Right hindlimb (tissue), 1 donor: Measurements from ENCODE around the gene CNNM4.

Experiments
- DNase-seq: peaks from one replicate; pipeline ENCODE4 v3.0.0-alpha.2; 2018

CNNM4 gene

GRCh38 chr2:96760036-96760985, at the start of gene CNNM4:
CNNM4 (plus strand) TSS chr2:96760902; CDS start chr2:96761000, 98 bp downstream.
- DNase-seq, result peak; percentile 95

- no peak for DNase-seq
Measured at GRCh38 chr2:96710985-96711384, 49.7 kb upstream of the CNNM4 start.

- DNase-seq, result no peak
Measured at GRCh38 chr2:96715658-96716057, 45.0 kb upstream of the CNNM4 start.

- no peak for DNase-seq
Measured at GRCh38 chr2:96716388-96716787, 44.3 kb upstream of the CNNM4 start.

GRCh38 chr2:96726131-96726530, 34.6 kb upstream of the CNNM4 start:
- DNase-seq, result no peak

- DNase-seq, result no peak
Measured at GRCh38 chr2:96727431-96727830, 33.3 kb upstream of the CNNM4 start.

- no peak for DNase-seq
Measured at GRCh38 chr2:96729748-96730147, 31.0 kb upstream of the CNNM4 start.

GRCh38 chr2:96730212-96730611, 30.5 kb upstream of the CNNM4 start:
- no peak for DNase-seq

GRCh38 chr2:96733931-96734330, 26.8 kb upstream of the CNNM4 start:
- DNase-seq, result no peak

- DNase-seq, result no peak
Measured at GRCh38 chr2:96734880-96735583, 25.7 kb upstream of the CNNM4 start.

GRCh38 chr2:96737251-96737650, 23.5 kb upstream of the CNNM4 start:
- DNase-seq, result no peak

GRCh38 chr2:96737831-96738230, 22.9 kb upstream of the CNNM4 start:
- no peak for DNase-seq

GRCh38 chr2:96739076-96739632, 21.5 kb upstream of the CNNM4 start:
- no peak for DNase-seq

- DNase-seq, result peak; percentile 99
Measured at GRCh38 chr2:96739633-96740428, 20.9 kb upstream of the CNNM4 start, which contains the start of gene LMAN2L. LMAN2L (minus strand) TSS chr2:96740064; CDS start chr2:96740040, 24 bp downstream.

GRCh38 chr2:96747061-96747617, 13.6 kb upstream of the CNNM4 start:
- DNase-seq, result no peak

- DNase-seq, result no peak
Measured at GRCh38 chr2:96751800-96752199, 8.9 kb upstream of the CNNM4 start.

- DNase-seq, result no peak
Measured at GRCh38 chr2:96753661-96754282, 6.9 kb upstream of the CNNM4 start.

- DNase-seq, result no peak
Measured at GRCh38 chr2:96754317-96754716, 6.4 kb upstream of the CNNM4 start.

GRCh38 chr2:96756788-96757476, 3.8 kb upstream of the CNNM4 start:
- DNase-seq, result no peak

GRCh38 chr2:96757477-96757860, 3.2 kb upstream of the CNNM4 start:
- no peak for DNase-seq

GRCh38 chr2:96758987-96759386, 1.7 kb upstream of the CNNM4 start:
- no peak for DNase-seq
